SJSA1 (cell line): ENCODE measurements around the gene NIM1K. TPM values are rescaled to one million over a fixed set of nuclear protein-coding genes. Genes with fewer than 3 reads are reported as not detected.
"Not testable (repeated sequence)": the region's sequence is repeated elsewhere in the genome, so short reads cannot be mapped to it uniquely, and the experiment has no call there.

Experiments
- DNase-seq, 2 experiments: peaks; one replicate each; pipeline ENCODE4 v3.0.0-alpha.2; 2015 to 2020; ENCODE audit warnings: low spot score in 2 of 2, low read depth in 1 of 2
- H3K27ac ChIP-seq: fragments of 250-450 bp; sonication (Bioruptor Pico); 2 replicates; pipeline ENCODE4 v1.5.1; 2020; ENCODE audit warnings: mild to moderate bottlenecking, moderate library complexity
- H3K27me3 ChIP-seq: fragments of 250-450 bp; sonication (Bioruptor Pico); replicated peaks from 2 replicates; pipeline ENCODE4 v1.5.1; 2020; ENCODE audit warnings: mild to moderate bottlenecking, moderate library complexity
- H3K36me3 ChIP-seq: fragments of 250-450 bp; sonication (Bioruptor Pico); 2 replicates; pipeline ENCODE4 v1.5.1; 2020; ENCODE audit warnings: mild to moderate bottlenecking
- H3K4me1 ChIP-seq: fragments of 250-450 bp; sonication (Bioruptor Pico); replicated peaks from 2 replicates; pipeline ENCODE4 v1.6.1; 2021; ENCODE audit warnings: mild to moderate bottlenecking
- H3K4me3 ChIP-seq: fragments of 250-450 bp; sonication (Bioruptor Pico); 2 replicates; pipeline ENCODE4 v1.5.1; 2020; ENCODE audit warnings: mild to moderate bottlenecking
- H3K9me3 ChIP-seq: fragments of 250-450 bp; sonication (Bioruptor Pico); replicated peaks from 2 replicates; pipeline ENCODE4 v1.5.1; 2020; ENCODE audit warnings: mild to moderate bottlenecking
- total RNA-seq: library from RNA; depleted of rRNA; stranded (reverse); fragments of >200 nt; shearing (Covaris generic); gene quantifications from 2 replicates; pipeline ENCODE4 v1.2.3, GENCODE V29; 2014

NIM1K gene
- total RNA-seq, 1 experiment from 2014 or later = 0.18 TPM

GRCh38 chr5:43195670-43196265 is 3.7 kb downstream of the NIM1K start:
- Histone ChIP-seq H3K4me1 (peaks cover 20% of the 10 kb centered on the region), H3K4me3 (no peak overlapping the region), H3K36me3 (no peaks in the 10 kb centered on the region), H3K27ac (no peak overlapping the region), H3K9me3 (no peaks in the 10 kb centered on the region), H3K27me3 (no peaks in the 10 kb centered on the region; the same call in 1 of the 2 replicates)
- DNase-seq = no peak

DNA sequence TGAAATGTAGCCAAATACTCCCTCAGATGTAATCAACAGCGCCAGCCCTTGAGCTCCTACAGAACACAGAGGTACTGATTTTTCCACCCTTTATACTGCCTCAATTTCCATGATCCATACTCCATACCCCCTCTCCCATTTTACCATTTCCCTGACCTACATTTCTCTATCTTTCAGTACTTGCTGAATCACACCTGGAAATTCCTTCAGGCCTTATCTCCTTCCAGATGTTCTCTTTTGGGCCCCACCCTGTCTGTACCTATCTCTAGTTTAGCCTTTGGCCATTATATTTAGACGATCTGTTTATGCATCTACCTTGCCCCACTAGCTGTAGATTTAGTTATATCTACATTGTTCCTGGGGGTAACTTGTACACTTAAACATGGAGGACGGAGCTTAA is 5.5 kb downstream of the NIM1K start:
- DNase-seq = no peak
- Histone ChIP-seq H3K4me3 (no peak overlapping the region), H3K27ac (no peak overlapping the region), H3K36me3 (no peaks in the 10 kb centered on the region), H3K9me3 (no peaks in the 10 kb centered on the region), H3K27me3 (no peaks in the 10 kb centered on the region; the same call in 1 of the 2 replicates), H3K4me1 (peaks cover 10% of the 10 kb centered on the region)

DNA sequence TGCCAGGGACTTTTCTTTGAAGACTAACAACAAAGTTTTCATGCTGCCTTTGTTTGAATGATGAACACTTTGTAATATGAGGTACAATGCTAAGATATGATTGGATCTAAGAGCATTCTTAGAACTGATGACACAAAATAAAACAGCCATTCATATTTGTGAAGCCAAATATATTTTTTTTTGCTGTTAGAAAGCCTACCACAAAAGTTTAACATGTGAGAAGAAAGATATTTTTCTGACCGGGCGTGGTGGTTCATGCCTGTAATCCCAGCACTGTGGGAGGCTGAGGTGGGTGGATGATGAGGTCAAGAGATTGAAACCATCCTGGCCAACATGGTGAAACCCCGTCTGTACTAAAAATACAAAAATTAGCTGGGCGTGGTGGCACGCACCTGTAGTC is 9.4 kb downstream of the NIM1K start:
- DNase-seq, H3K9me3 ChIP-seq, H3K4me3 ChIP-seq, H3K36me3 ChIP-seq, H3K4me1 ChIP-seq, H3K27ac ChIP-seq, H3K27me3 ChIP-seq: not testable (repeated sequence)

DNA sequence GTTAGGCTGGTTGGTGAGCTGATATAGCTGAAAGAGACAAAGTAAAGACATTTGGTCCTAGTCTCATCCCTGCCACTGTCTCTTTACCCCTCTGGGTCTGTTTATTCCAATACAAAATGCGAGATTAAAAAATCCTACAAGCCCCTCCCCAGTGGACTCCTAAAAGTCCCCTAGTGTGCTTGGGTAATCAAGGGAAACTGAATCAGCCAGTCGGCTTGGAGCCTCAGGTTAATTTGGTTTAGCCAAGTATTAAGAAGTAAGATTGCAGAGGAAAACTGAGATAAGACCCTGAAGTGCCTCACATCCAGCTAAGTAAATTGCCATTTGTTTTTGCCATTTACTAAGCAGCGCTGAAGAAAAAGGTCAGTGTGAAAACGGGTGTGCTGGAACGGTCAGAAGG is 10.4 kb downstream of the NIM1K start:
- H3K4me3 ChIP-seq = no peak overlapping the region
- H3K4me1 ChIP-seq = no peaks in the 10 kb centered on the region
- no peaks in the 10 kb centered on the region for H3K27me3 ChIP-seq
- H3K9me3 ChIP-seq = no peaks in the 10 kb centered on the region
- DNase-seq = no peak
- H3K27ac ChIP-seq = no peak overlapping the region
- no peaks in the 10 kb centered on the region for H3K36me3 ChIP-seq

- H3K9me3 ChIP-seq = no peaks in the 10 kb centered on the region
- no peaks in the 10 kb centered on the region for H3K27me3 ChIP-seq
- no peaks in the 10 kb centered on the region for H3K36me3 ChIP-seq
- H3K4me3 ChIP-seq = no peak overlapping the region
- H3K4me1 ChIP-seq = no peaks in the 10 kb centered on the region
- no peak overlapping the region for H3K27ac ChIP-seq
- DNase-seq = no peak
Measured at GRCh38 chr5:43203373-43203772, 11.3 kb downstream of the NIM1K start.

- Histone ChIP-seq H3K27ac (no peak overlapping the region), H3K36me3 (no peaks in the 10 kb centered on the region), H3K4me3 (no peak overlapping the region), H3K9me3 (no peaks in the 10 kb centered on the region), H3K27me3 (no peaks in the 10 kb centered on the region), H3K4me1 (no peaks in the 10 kb centered on the region)
- no peak for DNase-seq
Measured at GRCh38 chr5:43204958-43205357, 12.9 kb downstream of the NIM1K start.

GRCh38 chr5:43207601-43208000 is 15.6 kb downstream of the NIM1K start:
- no peak overlapping the region for H3K27ac ChIP-seq
- DNase-seq = no peak
- H3K36me3 ChIP-seq = no peaks in the 10 kb centered on the region
- H3K27me3 ChIP-seq = peaks cover 2% of the 10 kb centered on the region; the same call in 1 of the 2 replicates
- H3K4me3 ChIP-seq = no peak overlapping the region
- H3K9me3 ChIP-seq = no peaks in the 10 kb centered on the region
- no peaks in the 10 kb centered on the region for H3K4me1 ChIP-seq

GRCh38 chr5:43208658-43209057 is 16.6 kb downstream of the NIM1K start:
- no peak for DNase-seq
- H3K27me3 ChIP-seq = peaks cover 3% of the 10 kb centered on the region; the same call in 1 of the 2 replicates

GRCh38 chr5:43209060-43209459 is 17.0 kb downstream of the NIM1K start:
- no peaks in the 10 kb centered on the region for H3K36me3 ChIP-seq

More at GRCh38 chr5:43208658-43209057, 16.6 kb downstream of the NIM1K start:
- Histone ChIP-seq H3K36me3 (no peaks in the 10 kb centered on the region), H3K4me3 (no peak overlapping the region), H3K4me1 (no peaks in the 10 kb centered on the region), H3K9me3 (no peaks in the 10 kb centered on the region), H3K27ac (no peak overlapping the region)

DNA sequence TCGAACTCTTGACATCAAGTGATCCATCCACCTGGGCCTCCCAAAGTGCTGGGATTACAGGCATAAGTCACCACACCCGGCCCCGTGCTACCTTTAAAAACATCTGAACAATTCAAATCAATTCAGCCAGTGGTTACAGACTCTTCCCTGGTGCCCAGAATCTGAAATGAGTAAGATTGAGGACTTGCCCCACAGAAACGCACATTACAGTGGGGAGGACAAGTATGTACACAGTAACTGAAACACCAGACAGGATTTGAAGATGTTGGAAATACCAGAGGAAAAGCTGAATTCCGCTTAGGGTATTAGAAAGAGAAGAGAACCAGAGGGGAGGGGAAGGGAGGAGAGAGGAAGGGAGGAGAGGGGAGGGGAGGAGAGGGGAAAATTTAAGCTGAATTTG is 17.8 kb downstream of the NIM1K start:
- Histone ChIP-seq H3K27ac (no peak overlapping the region), H3K36me3 (no peaks in the 10 kb centered on the region), H3K9me3 (no peaks in the 10 kb centered on the region), H3K27me3 (peaks cover 3% of the 10 kb centered on the region; the same call in 1 of the 2 replicates), H3K4me1 (no peaks in the 10 kb centered on the region), H3K4me3 (no peak overlapping the region)
- no peak for DNase-seq

More at GRCh38 chr5:43209060-43209459, 17.0 kb downstream of the NIM1K start:
- Histone ChIP-seq H3K4me1 (no peaks in the 10 kb centered on the region), H3K27me3 (peaks cover 3% of the 10 kb centered on the region; the same call in 1 of the 2 replicates), H3K4me3 (no peak overlapping the region), H3K9me3 (no peaks in the 10 kb centered on the region), H3K27ac (no peak overlapping the region)
- no peak for DNase-seq

GRCh38 chr5:43210570-43210969 is 18.5 kb downstream of the NIM1K start:
- Histone ChIP-seq H3K4me3 (no peak overlapping the region), H3K27me3 (peaks cover 3% of the 10 kb centered on the region; the same call in 1 of the 2 replicates)

DNA sequence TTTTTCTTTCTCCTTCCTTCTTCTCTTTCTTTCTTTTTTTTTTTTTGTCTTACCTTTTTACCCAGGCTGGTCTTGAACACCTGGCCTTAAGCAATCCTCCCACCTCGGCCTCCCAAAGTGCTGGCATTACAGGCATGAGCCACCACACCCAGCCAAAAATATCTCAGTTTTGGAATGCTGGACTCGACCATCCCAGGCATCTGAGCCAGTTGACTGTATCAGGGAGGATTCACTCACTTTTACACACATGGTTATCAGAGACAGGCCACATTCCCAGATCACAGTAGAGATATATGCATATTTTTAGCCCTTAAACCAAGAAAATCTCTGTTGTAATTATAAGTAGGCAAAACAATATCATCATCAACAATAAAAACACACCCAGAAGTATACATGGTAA is 21.9 kb downstream of the NIM1K start:
- Histone ChIP-seq H3K9me3 (no peaks in the 10 kb centered on the region), H3K4me3 (no peak overlapping the region), H3K27ac (no peak overlapping the region), H3K4me1 (no peaks in the 10 kb centered on the region), H3K27me3 (peaks cover 3% of the 10 kb centered on the region; the same call in 1 of the 2 replicates), H3K36me3 (no peaks in the 10 kb centered on the region)
- DNase-seq = no peak

More at GRCh38 chr5:43210570-43210969, 18.5 kb downstream of the NIM1K start:
- Histone ChIP-seq H3K9me3 (no peaks in the 10 kb centered on the region), H3K27ac (no peak overlapping the region), H3K4me1 (no peaks in the 10 kb centered on the region), H3K36me3 (no peaks in the 10 kb centered on the region)
- DNase-seq = no peak

DNA sequence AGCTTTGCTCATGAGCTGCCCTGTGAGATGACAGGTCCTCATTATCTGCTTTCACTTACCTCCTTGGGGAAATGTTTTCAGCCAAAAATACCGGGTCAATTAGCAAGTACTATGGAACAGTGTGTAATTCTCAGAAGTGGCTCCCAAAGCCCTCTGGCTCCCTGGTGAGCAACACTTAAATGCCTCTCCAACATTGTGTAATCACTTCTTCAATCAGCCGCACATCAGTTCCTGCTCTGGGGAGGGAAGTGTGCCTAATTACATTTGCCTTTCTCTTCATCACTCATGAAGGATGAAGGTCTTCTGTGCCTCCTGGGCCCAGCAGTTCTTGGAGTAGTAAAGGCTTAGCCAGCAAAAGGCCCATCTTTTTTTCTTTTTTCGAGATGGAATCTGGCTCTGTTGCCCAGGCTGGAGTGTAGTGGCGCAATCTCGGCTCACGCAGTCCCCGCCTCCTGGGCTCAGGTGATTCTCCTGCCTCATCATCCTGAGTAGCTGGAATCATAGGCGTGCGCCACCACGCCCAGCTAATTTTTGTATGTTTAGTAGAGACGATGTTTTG is 23.1 kb downstream of the NIM1K start:
- Histone ChIP-seq H3K4me1 (no peaks in the 10 kb centered on the region), H3K9me3 (no peaks in the 10 kb centered on the region), H3K27me3 (peaks cover 3% of the 10 kb centered on the region; the same call in 1 of the 2 replicates), H3K4me3 (no peak overlapping the region), H3K27ac (no peak overlapping the region), H3K36me3 (no peaks in the 10 kb centered on the region)
- no peak for DNase-seq

DNA sequence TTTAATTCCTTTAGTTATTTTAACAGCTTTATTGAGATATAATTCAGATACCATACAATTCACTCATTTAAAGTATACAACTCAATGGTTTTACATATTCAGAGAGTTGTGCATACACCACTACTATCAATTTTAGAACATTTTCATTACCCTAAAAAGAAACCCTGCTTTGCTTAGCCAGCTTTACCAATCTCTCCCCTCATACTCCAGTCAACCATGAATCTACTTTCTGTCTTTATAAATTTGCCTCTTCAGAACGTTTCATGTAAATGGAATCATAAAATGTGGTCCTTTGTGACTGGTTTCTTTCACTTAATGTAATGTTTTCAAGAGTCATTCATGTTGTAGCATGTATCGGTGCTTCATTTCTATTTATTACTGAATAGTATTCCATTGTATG is 24.9 kb downstream of the NIM1K start:
- Histone ChIP-seq H3K27me3 (peaks cover 3% of the 10 kb centered on the region; the same call in 1 of the 2 replicates), H3K4me3 (no peak overlapping the region), H3K36me3 (no peaks in the 10 kb centered on the region), H3K9me3 (no peaks in the 10 kb centered on the region), H3K27ac (no peak overlapping the region), H3K4me1 (no peaks in the 10 kb centered on the region)
- DNase-seq = no peak
